Activated naive CD4-positive, alpha-beta T cell treated with anti-CD3 and anti-CD28 coated beads, Interleukin-2, amount 50 U/mL, for 24 hours (primary cell): Measurements from ENCODE around the gene ORC4.
A peak's percentile ranks its signal among the peaks of the same experiment; 100 is the strongest.
"Not testable (repeated sequence)": the region's sequence is repeated elsewhere in the genome, so short reads cannot be mapped to it uniquely, and the experiment has no call there.

ENCODE experiments used
- H3K27ac Mint-ChIP-seq: one replicate; pipeline ENCODE4 v1.8.0; 2021; ENCODE audit warnings: mild to moderate bottlenecking, mixed read lengths
- H3K27me3 Mint-ChIP-seq: one replicate; pipeline ENCODE4 v1.8.0; 2021; ENCODE audit warnings: mixed read lengths
- H3K36me3 Mint-ChIP-seq: one replicate; pipeline ENCODE4 v1.8.0; 2021; ENCODE audit warnings: mixed read lengths
- H3K4me1 Mint-ChIP-seq: one replicate; pipeline ENCODE4 v1.8.0; 2021; ENCODE audit warnings: mixed read lengths
- H3K4me3 Mint-ChIP-seq: one replicate; pipeline ENCODE4 v1.8.0; 2021; ENCODE audit warnings: mild to moderate bottlenecking, mixed read lengths
- H3K9me3 Mint-ChIP-seq: one replicate; pipeline ENCODE4 v1.8.0; 2021; ENCODE audit warnings: mixed read lengths

Gene ORC4

GRCh38 chr2:148026573-148026972, 6.0 kb upstream of the ORC4 start:
- Mint-ChIP-seq H3K36me3 (no peaks in the 10 kb centered on the region), H3K4me3 (no peak overlapping the region), H3K27ac (peak overlapping the region; percentile 30), H3K9me3 (no peaks in the 10 kb centered on the region), H3K4me1 (peaks cover 50% of the 10 kb centered on the region), H3K27me3 (no peaks in the 10 kb centered on the region)

GRCh38 chr2:148023861-148024260, 3.3 kb upstream of the ORC4 start:
- Mint-ChIP-seq H3K4me1 (peaks cover 49% of the 10 kb centered on the region), H3K27ac (peak overlapping the region; percentile 92), H3K36me3 (no peaks in the 10 kb centered on the region), H3K9me3 (no peaks in the 10 kb centered on the region), H3K4me3 (peak overlapping the region; percentile 85), H3K27me3 (no peaks in the 10 kb centered on the region)

- peaks cover 59% of the 10 kb centered on the region for H3K4me1 Mint-ChIP-seq
- no peaks in the 10 kb centered on the region for H3K9me3 Mint-ChIP-seq
- peak overlapping the region; percentile 85 for H3K4me3 Mint-ChIP-seq
- peak overlapping the region; percentile 88 for H3K27ac Mint-ChIP-seq
- peaks cover under 1% of the 10 kb centered on the region for H3K36me3 Mint-ChIP-seq
- H3K27me3 Mint-ChIP-seq, result no peaks in the 10 kb centered on the region
Measured at GRCh38 chr2:148022882-148023281, 2.3 kb upstream of the ORC4 start.

GRCh38 chr2:148022351-148022750, 1.8 kb upstream of the ORC4 start:
- Mint-ChIP-seq H3K9me3 (no peaks in the 10 kb centered on the region), H3K36me3 (peaks cover 1% of the 10 kb centered on the region)

GRCh38 chr2:148021886-148022285, 1.3 kb upstream of the ORC4 start:
- H3K4me1 Mint-ChIP-seq, result peaks cover 63% of the 10 kb centered on the region
- H3K4me3 Mint-ChIP-seq, result peak overlapping the region; percentile 99
- H3K27me3 Mint-ChIP-seq, result no peaks in the 10 kb centered on the region
- H3K27ac Mint-ChIP-seq, result peak overlapping the region; percentile 96
- H3K9me3 Mint-ChIP-seq, result no peaks in the 10 kb centered on the region
- H3K36me3 Mint-ChIP-seq, result peaks cover 1% of the 10 kb centered on the region

More at GRCh38 chr2:148022351-148022750, 1.8 kb upstream of the ORC4 start:
- Mint-ChIP-seq H3K4me1 (peaks cover 62% of the 10 kb centered on the region), H3K27ac (peak overlapping the region; percentile 96), H3K27me3 (no peaks in the 10 kb centered on the region), H3K4me3 (peak overlapping the region; percentile 99)

- Mint-ChIP-seq H3K9me3 (no peaks in the 10 kb centered on the region), H3K36me3 (peaks cover 1% of the 10 kb centered on the region), H3K4me3 (peak within 1 kb of the TSS; percentile 99), H3K27ac (peak within 1 kb of the TSS; percentile 96), H3K27me3 (no peaks in the 10 kb centered on the region), H3K4me1 (peaks cover 67% of the 10 kb centered on the region)
Measured at GRCh38 chr2:148021059-148021861, 723 bp upstream of the ORC4 start, which contains the start of gene MBD5. TSS of gene MBD5 (plus strand) at chr2:148021091.

GRCh38 chr2:148014616-148015015, 5.9 kb downstream of the ORC4 start:
- H3K4me1 Mint-ChIP-seq, result peaks cover 76% of the 10 kb centered on the region
- peaks cover 15% of the 10 kb centered on the region for H3K36me3 Mint-ChIP-seq
- H3K27me3 Mint-ChIP-seq, result no peaks in the 10 kb centered on the region
- no peak overlapping the region for H3K27ac Mint-ChIP-seq
- H3K4me3 Mint-ChIP-seq, result peak overlapping the region; percentile 35
- peaks cover 2% of the 10 kb centered on the region for H3K9me3 Mint-ChIP-seq

GRCh38 chr2:148013876-148014275, 6.7 kb downstream of the ORC4 start:
- no peak overlapping the region for H3K27ac Mint-ChIP-seq
- peaks cover 5% of the 10 kb centered on the region for H3K9me3 Mint-ChIP-seq
- H3K27me3 Mint-ChIP-seq, result no peaks in the 10 kb centered on the region
- peaks cover 76% of the 10 kb centered on the region for H3K4me1 Mint-ChIP-seq
- H3K36me3 Mint-ChIP-seq, result peaks cover 21% of the 10 kb centered on the region
- H3K4me3 Mint-ChIP-seq, result no peak overlapping the region

- not testable (repeated sequence) for H3K9me3 Mint-ChIP-seq, H3K4me3 Mint-ChIP-seq, H3K27ac Mint-ChIP-seq, H3K27me3 Mint-ChIP-seq
- H3K36me3 Mint-ChIP-seq, result peaks cover 31% of the 10 kb centered on the region
- peaks cover 78% of the 10 kb centered on the region for H3K4me1 Mint-ChIP-seq
Measured at GRCh38 chr2:148008411-148008810, 12.1 kb downstream of the ORC4 start.

- peaks cover 5% of the 10 kb centered on the region for H3K9me3 Mint-ChIP-seq
- H3K36me3 Mint-ChIP-seq, result peaks cover 31% of the 10 kb centered on the region
- H3K27ac Mint-ChIP-seq, result no peak overlapping the region
- H3K4me3 Mint-ChIP-seq, result no peak overlapping the region
- no peaks in the 10 kb centered on the region for H3K27me3 Mint-ChIP-seq
- H3K4me1 Mint-ChIP-seq, result peaks cover 71% of the 10 kb centered on the region
Measured at GRCh38 chr2:148007219-148007900, 13.2 kb downstream of the ORC4 start.

- Mint-ChIP-seq H3K4me1 (peaks cover 71% of the 10 kb centered on the region), H3K27me3 (no peaks in the 10 kb centered on the region), H3K36me3 (peaks cover 40% of the 10 kb centered on the region), H3K4me3 (no peak overlapping the region), H3K27ac (no peak overlapping the region), H3K9me3 (peaks cover 5% of the 10 kb centered on the region)
Measured at GRCh38 chr2:148006249-148007007, 14.1 kb downstream of the ORC4 start.

GRCh38 chr2:148002420-148002819, 18.1 kb downstream of the ORC4 start:
- Mint-ChIP-seq H3K4me1 (peaks cover 75% of the 10 kb centered on the region), H3K36me3 (peaks cover 30% of the 10 kb centered on the region)
- not testable (repeated sequence) for H3K27ac Mint-ChIP-seq, H3K4me3 Mint-ChIP-seq, H3K27me3 Mint-ChIP-seq, H3K9me3 Mint-ChIP-seq

- Mint-ChIP-seq H3K4me1 (peaks cover 68% of the 10 kb centered on the region), H3K36me3 (peaks cover 34% of the 10 kb centered on the region), H3K4me3 (no peak overlapping the region), H3K27ac (no peak overlapping the region), H3K9me3 (no peaks in the 10 kb centered on the region), H3K27me3 (no peaks in the 10 kb centered on the region)
Measured at GRCh38 chr2:148000095-148000494, 20.4 kb downstream of the ORC4 start.

- H3K36me3 Mint-ChIP-seq, result peaks cover 37% of the 10 kb centered on the region
- H3K4me3 Mint-ChIP-seq, result no peak overlapping the region
- H3K9me3 Mint-ChIP-seq, result no peaks in the 10 kb centered on the region
- H3K4me1 Mint-ChIP-seq, result peaks cover 65% of the 10 kb centered on the region
- peak overlapping the region; percentile 80 for H3K27ac Mint-ChIP-seq
- no peaks in the 10 kb centered on the region for H3K27me3 Mint-ChIP-seq
Measured at GRCh38 chr2:147999126-147999525, 21.4 kb downstream of the ORC4 start.

GRCh38 chr2:147998203-147998602, 22.3 kb downstream of the ORC4 start:
- Mint-ChIP-seq H3K27me3 (no peaks in the 10 kb centered on the region), H3K36me3 (peaks cover 35% of the 10 kb centered on the region), H3K4me3 (no peak overlapping the region), H3K9me3 (no peaks in the 10 kb centered on the region), H3K4me1 (peaks cover 59% of the 10 kb centered on the region), H3K27ac (no peak overlapping the region)
